Effector memory CD4-positive, alpha-beta T cell (primary cell): ENCODE data around the gene LST1.

ENCODE experiments used
- DNase-seq, 3 donors: peaks; one replicate each; pipeline ENCODE4 v3.0.0-alpha.2; 2020
- H3K27ac ChIP-seq: 2 replicates; pipeline ENCODE4 v1.7.0; 2013; ENCODE audit warnings: mild to moderate bottlenecking, low read length, moderate library complexity; ENCODE audit not compliant: insufficient read depth, poor library complexity, severe bottlenecking
- H3K27me3 ChIP-seq: replicated peaks from 2 replicates; pipeline ENCODE4 v1.7.0; 2013; ENCODE audit warnings: mild to moderate bottlenecking, low read length; ENCODE audit not compliant: insufficient read depth, control insufficient read depth, poor library complexity, severe bottlenecking
- H3K36me3 ChIP-seq: 2 replicates; pipeline ENCODE4 v1.7.0; 2013; ENCODE audit warnings: mild to moderate bottlenecking, low read length, moderate library complexity; ENCODE audit not compliant: control insufficient read depth, insufficient read depth
- H3K4me1 ChIP-seq: 2 replicates; pipeline ENCODE4 v1.7.0; 2013; ENCODE audit warnings: low read length, mild to moderate bottlenecking; ENCODE audit not compliant: control insufficient read depth, insufficient read depth, poor library complexity, severe bottlenecking
- H3K4me3 ChIP-seq: 2 replicates; pipeline ENCODE4 v1.7.0; 2013; ENCODE audit warnings: low read length, low read depth, mild to moderate bottlenecking; ENCODE audit not compliant: insufficient read depth, poor library complexity, severe bottlenecking
- H3K9me3 ChIP-seq: 2 replicates; pipeline ENCODE4 v1.7.0; 2013; ENCODE audit warnings: mild to moderate bottlenecking, low read length, moderate library complexity; ENCODE audit not compliant: control insufficient read depth

LST1 gene

GRCh38 chr6:31630177-31630934, 44.3 kb downstream of the LST1 start:
- Histone ChIP-seq H3K9me3 (no peaks in the 10 kb centered on the region), H3K27ac (no peak overlapping the region), H3K4me3 (no peak overlapping the region), H3K36me3 (peaks cover 100% of the 10 kb centered on the region), H3K27me3 (no peaks in the 10 kb centered on the region), H3K4me1 (no peaks in the 10 kb centered on the region)
- DNase-seq: no peak

GRCh38 chr6:31631209-31631608, 45.1 kb downstream of the LST1 start:
- no peaks in the 10 kb centered on the region for H3K27me3 ChIP-seq
- no peaks in the 10 kb centered on the region for H3K4me1 ChIP-seq
- H3K36me3 ChIP-seq: peaks cover 100% of the 10 kb centered on the region
- H3K9me3 ChIP-seq: no peaks in the 10 kb centered on the region
- H3K27ac ChIP-seq: no peak overlapping the region
- DNase-seq: no peak
- no peak overlapping the region for H3K4me3 ChIP-seq

GRCh38 chr6:31631681-31632278, 45.7 kb downstream of the LST1 start:
- Histone ChIP-seq H3K4me3 (no peak overlapping the region), H3K4me1 (no peaks in the 10 kb centered on the region), H3K27me3 (no peaks in the 10 kb centered on the region), H3K36me3 (peaks cover 100% of the 10 kb centered on the region), H3K27ac (no peak overlapping the region), H3K9me3 (no peaks in the 10 kb centered on the region)
- no peak for DNase-seq

- Histone ChIP-seq H3K27me3 (no peaks in the 10 kb centered on the region), H3K4me3 (no peak overlapping the region), H3K9me3 (no peaks in the 10 kb centered on the region), H3K4me1 (no peaks in the 10 kb centered on the region), H3K36me3 (peaks cover 99% of the 10 kb centered on the region), H3K27ac (no peak overlapping the region)
- DNase-seq: no peak
Measured at GRCh38 chr6:31632279-31632946, 46.3 kb downstream of the LST1 start.

GRCh38 chr6:31633447-31633846, 47.4 kb downstream of the LST1 start:
- no peak overlapping the region for H3K27ac ChIP-seq
- no peak for DNase-seq
- H3K4me1 ChIP-seq: no peaks in the 10 kb centered on the region
- H3K9me3 ChIP-seq: no peaks in the 10 kb centered on the region
- H3K4me3 ChIP-seq: no peak overlapping the region
- H3K36me3 ChIP-seq: peaks cover 97% of the 10 kb centered on the region
- no peaks in the 10 kb centered on the region for H3K27me3 ChIP-seq

- Histone ChIP-seq H3K9me3 (no peaks in the 10 kb centered on the region), H3K4me1 (no peaks in the 10 kb centered on the region), H3K27me3 (no peaks in the 10 kb centered on the region), H3K4me3 (no peak overlapping the region), H3K36me3 (peaks cover 94% of the 10 kb centered on the region), H3K27ac (no peak overlapping the region)
- DNase-seq: no peak
Measured at GRCh38 chr6:31634131-31634530, 48.1 kb downstream of the LST1 start.

- Histone ChIP-seq H3K36me3 (peaks cover 94% of the 10 kb centered on the region), H3K9me3 (no peaks in the 10 kb centered on the region), H3K4me3 (no peak overlapping the region), H3K4me1 (no peaks in the 10 kb centered on the region), H3K27me3 (no peaks in the 10 kb centered on the region), H3K27ac (no peak overlapping the region)
- DNase-seq: no peak
Measured at GRCh38 chr6:31634969-31635575, 49.0 kb downstream of the LST1 start.

GRCh38 chr6:31636698-31637596, 50.9 kb downstream of the LST1 start:
- DNase-seq: no peak
- no peaks in the 10 kb centered on the region for H3K9me3 ChIP-seq
- no peak overlapping the region for H3K4me3 ChIP-seq
- peaks cover 94% of the 10 kb centered on the region for H3K36me3 ChIP-seq
- H3K27me3 ChIP-seq: no peaks in the 10 kb centered on the region
- no peaks in the 10 kb centered on the region for H3K4me1 ChIP-seq
- no peak overlapping the region for H3K27ac ChIP-seq
